Neural progenitor cell (in vitro differentiated cells): Measurements from ENCODE around the gene GRM8.

Source experiments
- CTCF ChIP-seq: fragments of 200-600 bp; sonication (generic); IDR thresholded peaks from 2 replicates; pipeline ENCODE4 v1.5.1; 2017; ENCODE audit warnings: antibody characterized with exemption, mild to moderate bottlenecking
- EZH2 ChIP-seq: fragments of 200-600 bp; sonication (generic); IDR thresholded peaks from 2 replicates; pipeline ENCODE4 v1.6.1; 2017; ENCODE audit warnings: antibody characterized with exemption, mild to moderate bottlenecking, moderate library complexity
- EZH2phosphoT487 ChIP-seq: fragments of 200-600 bp; sonication (generic); IDR thresholded peaks from 2 replicates; pipeline ENCODE4 v1.6.1; 2017; ENCODE audit warnings: antibody characterized with exemption

- TF ChIP-seq CTCF (no peak), EZH2 (no peak), EZH2phosphoT487 (no peak)
Observed at GRCh38 chr7:127040042-127040441, 212.7 kb downstream of the GRM8 start.
